GM21723 (cell line): Measurements from ENCODE around the gene MAMLD1.

Experiments used
- ATAC-seq: cut with Tn5 transposase; IDR thresholded peaks from one replicate; pipeline ENCODE4 v1.9.1; 2021; ENCODE audit warnings: mild to moderate bottlenecking, moderate library complexity; ENCODE audit not compliant: unreplicated experiment

The MAMLD1 gene

DNA sequence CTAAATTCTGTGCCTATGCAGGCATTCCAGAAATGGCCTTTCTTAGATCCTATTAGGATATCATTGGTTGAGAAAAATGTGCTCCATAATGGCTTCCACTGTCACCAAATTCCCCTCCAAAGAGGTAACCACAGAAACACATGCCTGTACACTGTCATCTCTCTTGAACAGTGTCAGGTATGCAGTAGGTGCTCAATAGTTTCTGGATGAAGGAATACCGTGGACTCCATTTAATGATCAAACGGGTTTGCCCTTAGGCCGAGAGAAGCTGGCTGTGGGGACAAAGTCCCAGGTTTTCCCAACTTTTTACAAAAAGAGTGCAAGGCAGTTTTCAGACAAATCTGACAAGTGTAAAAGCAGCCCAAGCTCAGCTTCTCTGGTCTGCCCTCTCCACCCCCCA, 188.8 kb downstream of the MAMLD1 start:
- ATAC-seq: no peak

GRCh38 chrX:150558424-150558823, 195.3 kb downstream of the MAMLD1 start:
- no peak for ATAC-seq
